GM12878 (cell line): ENCODE measurements around the gene CACNA1D. TPM values are rescaled to one million over a fixed set of nuclear protein-coding genes. Genes with fewer than 3 reads are reported as not detected.

ENCODE experiments used
- ATAC-seq: fragments of 200-7000 bp; cut with Tn5 transposase; 3 replicates; pipeline ENCODE4 v1.9.1; 2020; ENCODE audit warnings: mild to moderate bottlenecking, moderate library complexity
- BruUV-seq: library from RNA; stranded (reverse); fragments of 400-500 nt; replicated peaks from 2 replicates; lab custom pipeline; 2021; lab: Mats Ljungman, UMichigan
- CTCF ChIA-PET: fragments of 300-600 bp; sonication (Branson Sonifier 250); formaldehyde crosslinking; extraction: SDS; loops from one replicate; lab custom pipeline; 2021; ENCODE audit warnings: inconsistent platforms; lab: Yijun Ruan, JAX
- POLR2A ChIA-PET: fragments of 350-600 bp; formaldehyde crosslinking; extraction: SDS; loops from one replicate; lab custom pipeline; 2021; ENCODE audit warnings: inconsistent platforms; lab: Charles Lee
- RAD21 ChIA-PET: fragments of 300-600 bp; sonication (Branson Sonifier 250); formaldehyde crosslinking; loops from one replicate; lab custom pipeline; 2023; ENCODE audit warnings: antibody characterized with exemption; ENCODE audit not compliant: unreplicated experiment; lab: Charles Lee
- SMC1A ChIA-PET: fragments of 300-600 bp; sonication (Branson Sonifier 250); formaldehyde crosslinking; loops from one replicate; lab custom pipeline; 2023; ENCODE audit not compliant: unreplicated experiment, uncharacterized antibody; lab: Charles Lee
- DNase-seq: peaks from one replicate; pipeline ENCODE4 v3.0.0-alpha.2; 2011; ENCODE audit warnings: low read depth, low spot score
- FAIRE-seq: peaks from 3 replicates; lab custom pipeline; 2011; peaks lifted over from hg19 to GRCh38; lab: Jason Lieb, UNC
- H2AFZ ChIP-seq: 2 replicates; pipeline ENCODE4 v1.6.0; 2011; ENCODE audit warnings: low read depth, low read length, control low read depth; ENCODE audit not compliant: control insufficient read depth
- H3K27ac ChIP-seq: 2 replicates; pipeline ENCODE4 v1.5.1; 2011; ENCODE audit warnings: control low read depth; ENCODE audit not compliant: control insufficient read depth, insufficient read depth
- H3K27me3 ChIP-seq, 2 experiments: replicated peaks in 1 of 2; 2 replicates each; pipeline versions ENCODE4 v1.6.0 to v1.6.1; 2011; ENCODE audit warnings: low read length in 1 of 2; ENCODE audit not compliant: control insufficient read depth in 2 of 2, insufficient read depth in 2 of 2
- H3K36me3 ChIP-seq, 2 experiments: 2 replicates each; pipeline ENCODE4 v1.5.1; 2011; ENCODE audit warnings: low read length in 1 of 2; ENCODE audit not compliant: control insufficient read depth in 2 of 2, insufficient read depth in 2 of 2
- H3K4me1 ChIP-seq: 2 replicates; pipeline ENCODE4 v1.6.1; 2011; ENCODE audit warnings: mild to moderate bottlenecking, low read length, moderate library complexity, mixed read lengths; ENCODE audit not compliant: control insufficient read depth, insufficient read depth
- H3K4me2 ChIP-seq: 2 replicates; pipeline ENCODE4 v1.6.0; 2011; ENCODE audit warnings: control low read depth; ENCODE audit not compliant: control insufficient read depth, insufficient read depth
- H3K4me3 ChIP-seq: fragments of 200-600 bp; sonication (generic); 2 replicates; pipeline ENCODE4 v1.5.1; 2016
- H3K79me2 ChIP-seq: 2 replicates; pipeline ENCODE4 v1.6.0; 2011; ENCODE audit warnings: low read length; ENCODE audit not compliant: control insufficient read depth, insufficient read depth
- H3K9ac ChIP-seq: 2 replicates; pipeline ENCODE4 v1.8.0; 2011; ENCODE audit warnings: low read length, control low read depth, mixed read lengths; ENCODE audit not compliant: control insufficient read depth, insufficient read depth
- H3K9me3 ChIP-seq: replicated peaks from 3 replicates; pipeline ENCODE4 v1.5.1; 2011; ENCODE audit warnings: mild to moderate bottlenecking, low read length; ENCODE audit not compliant: control insufficient read depth, insufficient read depth
- H4K20me1 ChIP-seq: 2 replicates; pipeline ENCODE4 v1.6.0; 2011; ENCODE audit not compliant: control insufficient read depth, insufficient read depth
- BHLHE40 ChIP-seq, 2 experiments: fragments of 450-650 bp in 1 of 2; IDR thresholded peaks; 2 replicates each; pipeline ENCODE4 v1.6.1; 2011 to 2017; ENCODE audit warnings: low read depth in 2 of 2, borderline replicate concordance in 1 of 2, improper control_type of control experiment in 1 of 2, low read length in 1 of 2, mild to moderate bottlenecking in 1 of 2
- CEBPB ChIP-seq, 2 experiments: fragments of 150-350 bp in 1 of 2; IDR thresholded peaks; 2 replicates each; pipeline ENCODE4 v1.6.1; 2012 to 2014; ENCODE audit warnings: low read depth in 2 of 2, low read length in 2 of 2, borderline replicate concordance in 1 of 2, inconsistent platforms in 1 of 2
- CEBPZ ChIP-seq: fragments of 150-350 bp; IDR thresholded peaks from 2 replicates; pipeline ENCODE4 v1.6.1; 2016; ENCODE audit warnings: low read depth, low read length
- EP300 ChIP-seq, 2 experiments: fragments of 150-350 bp in 1 of 2; IDR thresholded peaks; 2 replicates each; pipeline ENCODE4 v1.6.1; 2011 to 2012; ENCODE audit warnings: low read depth in 2 of 2, low read length in 2 of 2, borderline replicate concordance in 1 of 2, improper control_type of control experiment in 1 of 2, inconsistent platforms in 1 of 2; ENCODE audit not compliant: control insufficient read depth in 1 of 2
- ESRRA ChIP-seq: IDR thresholded peaks from 2 replicates; pipeline ENCODE4 v1.6.1; 2012; ENCODE audit warnings: mild to moderate bottlenecking, low read length, improper control_type of control experiment
- HCFC1 ChIP-seq: fragments of 150-350 bp; IDR thresholded peaks from 2 replicates; pipeline ENCODE4 v1.6.1; 2014; ENCODE audit warnings: low read length
- JUND ChIP-seq: IDR thresholded peaks from 2 replicates; pipeline ENCODE4 v1.6.1; 2012; ENCODE audit warnings: low read depth, mild to moderate bottlenecking, low read length, improper control_type of control experiment, moderate library complexity
- NBN ChIP-seq: fragments of 450-650 bp; IDR thresholded peaks from 2 replicates; pipeline ENCODE4 v1.6.1; 2016
- NR2C2 ChIP-seq: IDR thresholded peaks from 2 replicates; pipeline ENCODE4 v1.6.1; 2011; ENCODE audit warnings: borderline replicate concordance, low read depth; ENCODE audit not compliant: control insufficient read depth, insufficient read length
- NRF1 ChIP-seq: conservative IDR thresholded peaks from 2 replicates; pipeline ENCODE4 v1.6.1; 2011; ENCODE audit warnings: mild to moderate bottlenecking, low read depth, low read length, improper control_type of control experiment
- PRDM15 ChIP-seq: fragments of 450-650 bp; formaldehyde crosslinking; IDR thresholded peaks from 2 replicates; pipeline ENCODE4 v1.4.0; 2020; ENCODE audit warnings: mild to moderate bottlenecking, moderate library complexity
- RCOR1 ChIP-seq: conservative IDR thresholded peaks from 2 replicates; pipeline ENCODE4 v1.6.1; 2012; ENCODE audit warnings: low read depth, low read length, improper control_type of control experiment
- RFX5 ChIP-seq: IDR thresholded peaks from 2 replicates; pipeline ENCODE4 v1.6.1; 2011; ENCODE audit warnings: low read depth, low read length, improper control_type of control experiment
- SUZ12 ChIP-seq: fragments of 200-600 bp; sonication (generic); IDR thresholded peaks from one replicate; pipeline ENCODE4 v1.6.1; 2018; ENCODE audit warnings: antibody characterized with exemption, mild to moderate bottlenecking; ENCODE audit not compliant: unreplicated experiment
- TCF7 ChIP-seq: IDR thresholded peaks from 2 replicates; pipeline ENCODE4 v1.6.1; 2014; ENCODE audit warnings: antibody characterized with exemption, borderline replicate concordance
- ZNF384 ChIP-seq: IDR thresholded peaks from 2 replicates; pipeline ENCODE4 v1.6.1; 2012; ENCODE audit warnings: low read depth, mild to moderate bottlenecking, low read length, improper control_type of control experiment, borderline replicate concordance
- WGBS: methylation state at CpG from one replicate; pipeline ENCODE4 v1.1.6; 2016; ENCODE audit warnings: low lambda C conversion rate; ENCODE audit not compliant: insufficient replicate concordance, insufficient coverage; ENCODE audit errors: missing lambda C conversion rate; 5-methylcytosine and 5-hydroxymethylcytosine counted together
- in situ Hi-C: fragments of 300-500 bp; cut with MboI; formaldehyde crosslinking; loops from 9 replicates; pipeline ENCODE4 v1.14.3; 2018; ENCODE audit warnings: mixed read lengths
- intact Hi-C: fragments of 100-400 bp; cut with micrococcal nuclease; formaldehyde crosslinking; loops from one replicate; pipeline ENCODE4 v1.14.2; 2022; ENCODE audit not compliant: unreplicated experiment
- polyA plus RNA-seq, 11 experiments: library from polyadenylated mRNA; depleted of rRNA in 4 of 11; unstranded in 6 of 11; stranded (reverse) in 5 of 11; fragments of >200 nt; fragmentation: Nextera tagmentation in 4 of 11; fragmentation: Illumina TruSeq in 1 of 11; extraction: Ambion mirVana in 4 of 11; extraction: Trizol in 1 of 11; gene quantifications; 1 replicate in 1 of 11; 2 replicates in 10 of 11; pipeline versions ENCODE4 v1.2.1 to v1.2.3, GENCODE V29; 2011 to 2016; ENCODE audit warnings: inconsistent platforms in 2 of 11, missing spikeins in 2 of 11, low read depth in 1 of 11
- total RNA-seq, 4 experiments: library from RNA; depleted of rRNA in 3 of 4; stranded (reverse); fragments of >200 nt in 3 of 4; fragmentation: Illumina TruSeq in 1 of 4; extraction: Trizol in 1 of 4; gene quantifications; 2 replicates each; pipeline versions ENCODE4 v1.2.1 to v1.2.3, GENCODE V29; 2013 to 2021

The CACNA1D gene
- total and polyA plus RNA-seq, 10 of the 15 experiments (the other 5 are each of a cell fraction or from before 2014, with no cell fraction given), result 0.21 to 24.4 (median 1.6) TPM

GRCh38 chr3:53823026-53823955, 328.9 kb downstream of the CACNA1D start:
- Histone ChIP-seq H2AFZ (no peak overlapping the region), H3K27ac (no peak overlapping the region), H3K4me3 (no peak overlapping the region), H3K79me2 (no peaks in the 10 kb centered on the region), H4K20me1 (no peaks in the 10 kb centered on the region), H3K4me2 (no peak overlapping the region), H3K9ac (no peak overlapping the region), H3K27me3 (no peaks in the 10 kb centered on the region), H3K9me3 (no peaks in the 10 kb centered on the region), H3K4me1 (no peaks in the 10 kb centered on the region), H3K36me3 (peaks cover 2 to 4% of the 10 kb centered on the region in 2 experiments; a peak in 3 of 4 replicates)
- intact Hi-C loops, result no loop called here
- CTCF ChIA-PET, result no interaction called here
- 82% methylated on average over 55 of the region's 67 CpGs for WGBS
- POLR2A ChIA-PET, result no interaction called here
- SMC1A ChIA-PET, result no interaction called here
- DNase-seq, result no peak
- BruUV-seq, result no TSS peak
- RAD21 ChIA-PET, result no interaction called here
- in situ Hi-C loops, result no loop called here
- no peak for ATAC-seq
- FAIRE-seq, result no peak
- TF ChIP-seq SUZ12 (no peak), RCOR1 (no peak), NRF1 (no peak), ESRRA (no peak), CEBPZ (no peak), NR2C2 (no peak), EP300 (IDR thresholded peaks at IDR 0.05; ENCODE audit: borderline replicate concordance in 1 of 2, control insufficient read depth in 1 of 2, low read depth in 2 of 2, low read length in 2 of 2) (no peak), HCFC1 (no peak), RFX5 (no peak), JUND (no peak), NBN (no peak), PRDM15 (CRISPR knock-in tag) (no peak), BHLHE40 (IDR thresholded peaks at IDR 0.05; ENCODE audit: borderline replicate concordance in 1 of 2, low read depth in 2 of 2, low read length in 1 of 2) (no peak), TCF7 (no peak), CEBPB (IDR thresholded peaks at IDR 0.05; ENCODE audit: borderline replicate concordance in 1 of 2, low read depth in 2 of 2, low read length in 2 of 2) (no peak), ZNF384 (no peak)
